ENCODE data around the gene AKT3.
A peak's percentile ranks its signal among the peaks of the same experiment; 100 is the strongest.

AKT3 gene

GRCh38 chr1:243548516-243548915, 301.5 kb downstream of the AKT3 start:
- DNase-seq = no peak

- no peak for DNase-seq
These were observed 302.2 kb downstream of the AKT3 start for GRCh38 chr1:243547891-243548290.

DNA sequence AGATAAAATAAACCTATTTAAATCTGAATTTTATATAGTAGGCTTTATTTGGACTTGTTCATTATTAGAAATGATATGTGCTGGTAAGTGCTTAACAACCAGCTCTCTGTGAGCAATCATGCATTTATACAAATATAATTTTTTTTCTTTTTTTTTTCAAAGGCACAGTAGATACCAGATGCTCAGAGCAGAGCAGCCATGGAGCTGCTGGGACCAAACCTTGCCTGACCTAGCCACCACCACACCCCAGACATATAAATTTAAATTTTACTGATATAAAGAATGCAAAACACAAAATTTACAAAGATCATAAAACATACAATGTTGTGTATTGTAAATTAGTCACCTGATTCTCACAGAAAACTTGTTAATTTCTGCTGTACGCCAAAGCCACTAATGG, 303.6 kb downstream of the AKT3 start:
- DNase-seq = peak; percentile 25

DNA sequence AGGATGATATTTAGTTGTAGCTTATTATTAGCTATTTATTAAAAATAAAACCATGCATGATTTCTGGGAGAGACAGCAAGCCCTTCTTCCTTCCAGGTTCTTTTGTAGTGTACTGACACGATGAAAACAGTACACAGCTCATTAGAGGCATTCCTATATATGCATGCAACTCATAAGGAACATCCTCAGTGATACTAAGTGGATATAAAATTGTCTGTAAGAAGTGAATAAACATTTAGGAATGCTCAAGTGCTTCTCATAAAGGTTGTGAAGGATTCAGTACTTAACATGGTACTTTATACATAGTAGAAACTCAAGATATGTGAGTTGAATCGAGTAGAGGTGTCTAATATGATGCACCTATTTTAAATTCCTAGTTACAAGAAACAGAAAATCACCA, 306.5 kb downstream of the AKT3 start:
- no peak for DNase-seq

DNA sequence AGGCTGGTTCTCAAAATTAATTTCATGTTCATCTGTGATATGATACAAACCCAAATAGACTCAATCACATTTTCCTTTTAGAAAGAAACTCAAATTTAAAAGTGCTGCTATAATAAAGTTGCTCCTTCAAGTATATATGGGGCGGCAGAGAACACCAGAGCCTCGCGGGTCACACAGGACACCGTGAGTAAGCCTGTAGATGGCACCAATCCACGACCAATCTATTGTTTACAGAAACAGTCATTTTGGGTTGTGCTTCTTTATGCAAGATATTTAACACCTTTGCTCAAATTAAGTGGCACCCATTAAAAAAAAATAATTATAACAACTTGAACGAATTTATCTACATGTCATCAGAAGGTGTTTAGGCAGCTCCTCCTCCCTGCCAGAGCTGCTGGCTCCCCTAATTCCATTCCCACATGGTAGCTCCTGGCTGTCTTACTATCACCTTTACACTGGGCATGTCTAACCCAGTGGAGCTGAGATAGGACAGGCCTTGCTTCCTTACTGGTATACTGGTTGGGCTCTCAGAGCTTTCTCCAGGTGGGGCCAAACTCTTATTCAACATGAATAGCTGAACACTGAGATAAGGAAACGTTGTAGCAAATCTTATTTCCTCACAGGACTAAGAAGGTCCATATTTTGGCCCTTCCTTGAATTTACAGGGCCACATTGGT, 307.2 kb downstream of the AKT3 start:
- DNase-seq = no peak

DNA sequence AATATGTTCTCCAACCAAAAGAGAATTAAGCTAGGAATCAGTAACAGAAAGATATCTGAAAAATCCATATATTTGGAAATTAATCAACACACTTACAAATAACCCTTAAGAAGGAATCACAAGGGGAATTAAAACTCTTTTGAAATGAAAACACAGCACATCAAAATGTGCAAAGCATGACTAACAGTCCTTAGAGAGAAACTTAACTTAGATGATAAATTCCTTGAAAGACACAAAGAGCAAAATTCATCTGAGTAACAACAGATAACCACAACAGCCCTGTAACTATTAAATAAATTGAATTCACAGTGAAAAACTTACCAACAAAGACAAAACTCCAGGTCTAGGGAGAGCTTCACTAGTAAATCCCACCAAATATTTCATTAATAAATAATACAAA, 310.4 kb downstream of the AKT3 start:
- no peak for DNase-seq

- DNase-seq = no peak
These were observed 315.0 kb downstream of the AKT3 start for GRCh38 chr1:243535014-243535413.

DNA sequence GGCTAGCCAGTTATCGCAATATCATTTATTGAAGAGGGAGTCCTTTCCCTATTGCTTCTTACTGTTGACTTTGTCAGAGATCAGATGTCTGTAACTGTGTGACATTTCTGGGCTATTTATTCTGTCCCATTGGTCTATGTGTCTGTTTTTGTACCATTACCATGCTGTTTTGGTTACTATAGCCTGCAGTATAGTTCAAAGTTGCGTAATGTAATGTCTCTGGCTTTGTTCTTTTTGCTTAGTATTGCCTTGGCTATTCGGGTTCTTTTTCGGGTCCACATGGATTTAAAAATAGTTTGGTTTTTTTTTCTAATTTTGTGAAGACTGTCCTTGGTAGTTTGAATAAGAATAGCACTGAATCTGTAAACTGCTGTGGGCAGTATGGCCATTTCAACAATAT, 320.5 kb downstream of the AKT3 start:
- DNase-seq = no peak

GRCh38 chr1:243528459-243529121, 321.5 kb downstream of the AKT3 start:
- DNase-seq = no peak

DNA sequence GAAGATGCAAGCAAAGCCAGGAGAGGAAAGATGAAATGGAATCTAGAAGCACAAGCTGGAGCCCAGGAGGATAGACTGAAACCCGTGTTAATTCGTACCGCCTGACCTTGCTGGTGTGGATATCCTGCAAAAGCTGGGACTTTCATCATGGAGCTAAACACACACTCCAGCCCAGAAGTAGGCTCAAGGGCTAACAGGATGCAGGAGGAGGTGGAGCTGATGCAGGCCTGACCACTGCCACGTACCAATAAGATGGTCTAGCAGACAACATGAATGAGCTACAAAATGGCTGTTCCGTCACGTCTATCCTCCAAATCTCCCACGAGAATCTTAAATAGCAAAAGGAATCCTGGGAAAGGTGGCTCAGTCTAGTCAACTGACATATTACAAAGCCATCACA, 323.9 kb downstream of the AKT3 start:
- no peak for DNase-seq

DNA sequence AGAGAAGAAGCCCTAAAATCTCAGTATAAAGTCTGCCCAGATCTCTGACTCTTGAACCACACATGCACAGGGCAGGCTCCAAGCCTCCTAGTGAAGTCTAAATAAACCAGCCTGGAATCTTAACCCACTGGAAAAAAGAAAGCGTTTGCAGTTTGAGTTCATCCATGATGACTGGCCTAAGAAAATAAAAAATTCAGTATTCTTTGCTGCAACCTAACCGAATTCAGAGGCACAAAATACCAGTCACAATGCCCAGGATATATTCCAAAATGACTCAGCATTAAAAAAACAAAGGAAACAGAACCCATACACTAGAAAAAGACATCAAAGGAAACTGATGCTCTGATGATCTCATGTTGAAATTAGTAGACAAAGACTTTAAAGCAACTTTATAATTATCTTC, 325.0 kb downstream of the AKT3 start:
- no peak for DNase-seq

DNA sequence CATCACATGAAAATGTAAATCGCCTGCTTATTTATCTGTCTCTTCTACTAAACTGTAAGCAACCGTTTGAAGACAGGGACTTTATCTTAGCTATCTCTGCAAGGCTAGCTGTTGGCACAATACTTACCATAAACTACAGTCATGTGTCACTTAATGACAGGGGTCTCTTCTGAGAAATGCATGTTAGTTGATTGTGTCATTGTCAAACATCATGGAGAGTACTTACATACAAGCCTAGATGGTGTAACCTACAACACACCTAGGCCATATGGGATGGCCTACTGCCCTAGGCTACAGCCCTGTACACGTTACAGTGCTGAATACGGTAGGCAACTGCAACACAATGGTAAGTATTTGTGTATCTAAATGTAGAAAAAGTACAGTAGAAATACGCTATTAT, 326.3 kb downstream of the AKT3 start:
- DNase-seq = no peak

DNA sequence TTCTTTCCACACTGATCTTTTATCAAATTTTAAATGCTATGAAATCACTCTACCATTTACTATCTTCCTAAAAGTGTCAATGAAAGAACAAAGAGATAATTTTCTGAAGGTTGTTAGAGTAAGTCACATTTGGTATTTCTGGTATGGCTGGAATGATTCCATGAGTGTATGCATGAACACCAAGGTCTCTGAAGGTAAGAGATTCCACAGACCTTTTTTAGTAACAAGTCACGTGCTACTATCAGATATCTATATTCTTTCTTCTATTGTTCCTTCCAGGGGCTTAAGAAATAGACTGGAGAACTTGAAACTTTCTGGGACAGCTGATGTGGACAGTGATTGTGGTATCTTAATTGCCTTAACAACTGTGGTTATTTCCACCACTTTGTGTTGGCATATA, 329.2 kb downstream of the AKT3 start:
- no peak for DNase-seq

DNA sequence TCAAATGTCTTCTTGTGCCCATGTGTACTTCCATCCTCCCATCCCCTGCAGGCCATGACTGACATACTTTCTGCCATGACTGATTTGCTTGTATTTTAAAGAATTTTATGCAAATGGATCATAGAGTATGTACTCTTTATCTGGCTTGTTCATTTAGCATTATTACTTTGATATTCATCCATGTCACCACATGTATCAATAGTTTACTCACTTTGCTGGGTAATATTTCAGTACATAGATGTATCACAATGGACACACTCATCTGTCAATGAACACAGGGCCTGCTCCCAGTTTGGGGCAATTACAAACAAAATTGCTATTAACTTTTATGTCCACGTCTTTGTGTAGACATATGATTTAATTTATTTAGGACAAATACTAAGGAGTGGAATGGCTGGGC, 335.1 kb downstream of the AKT3 start:
- DNase-seq = no peak

GRCh38 chr1:243513726-243514491, 336.1 kb downstream of the AKT3 start:
- DNase-seq = no peak

- DNase-seq = no peak
These were observed 339.1 kb downstream of the AKT3 start for GRCh38 chr1:243510928-243511327.

DNA sequence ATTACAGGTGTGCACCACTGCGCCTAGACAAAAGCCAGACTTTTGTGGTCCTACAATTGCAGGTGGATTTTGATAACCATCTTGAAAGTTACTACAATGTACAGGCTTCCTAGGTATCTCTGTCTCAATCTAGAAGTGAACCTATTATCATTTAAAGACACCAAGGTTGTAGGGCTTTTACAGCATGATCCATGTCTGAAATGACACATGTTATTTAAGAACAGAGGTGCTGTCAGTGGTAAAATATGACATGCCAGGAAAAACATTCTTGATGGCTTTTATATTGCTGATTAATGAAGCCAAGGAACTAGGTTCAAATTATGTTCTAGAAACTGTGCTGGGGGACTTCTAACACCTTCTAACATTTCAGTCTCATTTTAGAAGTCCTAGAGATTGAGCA, 341.1 kb downstream of the AKT3 start:
- no peak for DNase-seq

GRCh38 chr1:243508303-243508713, 341.7 kb downstream of the AKT3 start:
- DNase-seq = no peak

DNA sequence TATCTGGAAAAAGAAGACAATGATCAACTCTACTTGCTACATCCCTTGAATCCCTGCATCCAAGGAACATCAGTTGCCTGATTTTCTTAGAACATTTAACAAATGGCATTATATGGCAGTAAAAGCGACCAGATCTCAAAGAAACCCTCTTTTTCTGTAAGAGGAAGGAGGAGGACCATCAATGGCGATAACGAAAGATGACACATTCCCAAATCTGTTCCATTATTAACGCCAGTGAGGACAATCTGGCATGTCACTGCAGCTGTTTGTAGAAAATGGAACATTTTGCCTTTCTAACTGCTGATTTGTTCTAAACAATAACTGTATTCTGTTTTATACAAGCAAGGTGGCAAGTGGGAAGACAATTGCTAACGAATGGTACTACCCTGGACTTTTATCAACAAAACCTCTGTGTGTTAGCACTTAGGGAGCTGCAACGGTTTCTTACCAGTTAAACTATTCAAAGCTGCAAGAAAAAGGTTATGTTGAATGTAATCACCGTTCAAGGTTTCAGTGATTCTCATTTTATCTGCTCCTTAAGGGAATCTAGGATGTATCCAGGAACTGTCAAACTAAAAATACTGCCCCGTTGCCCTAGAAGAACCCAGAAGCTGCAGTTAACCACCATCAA, 342.3 kb downstream of the AKT3 start:
- no peak for DNase-seq

GRCh38 chr1:243507001-243507671, 342.9 kb downstream of the AKT3 start:
- peak; percentile 33 for DNase-seq

DNA sequence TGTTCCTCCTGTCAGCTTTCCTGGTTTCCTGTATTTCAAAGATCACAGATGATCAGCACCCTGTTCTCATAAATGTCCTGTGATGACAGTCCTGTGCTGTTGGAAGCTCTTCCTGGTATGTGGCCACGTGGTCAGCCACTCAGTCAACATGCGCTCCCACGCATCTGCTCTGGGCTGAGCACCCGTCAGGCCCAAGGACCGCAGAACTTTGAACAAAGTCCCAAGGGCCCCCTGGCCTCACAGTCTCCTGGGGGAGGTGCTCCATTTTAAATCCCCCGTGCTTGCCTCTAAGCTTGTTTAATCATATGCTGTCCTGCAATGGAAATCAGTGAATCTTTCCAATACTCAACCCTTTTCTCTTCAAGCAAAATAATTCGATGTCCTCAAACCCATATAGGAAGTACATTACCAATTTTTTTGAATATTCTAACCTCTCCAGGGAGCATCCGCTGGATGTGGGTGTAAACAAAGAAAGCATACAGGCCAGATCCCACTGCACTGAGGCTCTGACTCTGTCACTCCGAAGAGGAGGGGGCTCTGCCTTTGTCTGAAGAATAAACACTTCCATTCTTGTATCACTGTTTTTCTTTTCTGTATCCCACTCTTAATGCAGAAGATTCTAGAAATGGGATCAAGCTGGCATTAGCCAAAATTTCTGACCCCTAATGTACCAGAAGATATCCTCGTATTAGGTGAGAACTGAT, 343.9 kb downstream of the AKT3 start:
- DNase-seq = no peak

GRCh38 chr1:243503155-243503554, 346.9 kb downstream of the AKT3 start:
- DNase-seq = no peak
